HUES64 (cell line): Measurements from ENCODE around the gene GRIN2C.
A peak's percentile ranks its signal among the peaks of the same experiment; 100 is the strongest.

Source experiments
- H3K27ac ChIP-seq: 2 replicates; pipeline ENCODE4 v1.7.0; 2013; ENCODE audit warnings: low read depth, low read length, inconsistent platforms
- H3K27me3 ChIP-seq: 2 replicates; pipeline ENCODE4 v1.6.1; 2013; ENCODE audit warnings: mild to moderate bottlenecking, low read length; ENCODE audit not compliant: insufficient read depth
- H3K36me3 ChIP-seq: 2 replicates; pipeline ENCODE4 v1.6.1; 2013; ENCODE audit warnings: mild to moderate bottlenecking, low read length; ENCODE audit not compliant: insufficient read depth
- H3K4me1 ChIP-seq: 2 replicates; pipeline ENCODE4 v1.6.1; 2013; ENCODE audit warnings: mild to moderate bottlenecking, low read length, moderate library complexity; ENCODE audit not compliant: insufficient read depth
- H3K4me3 ChIP-seq: 2 replicates; pipeline ENCODE4 v1.5.1; 2013; ENCODE audit warnings: mild to moderate bottlenecking, low read length, moderate library complexity
- H3K9ac ChIP-seq: 2 replicates; pipeline ENCODE4 v1.6.1; 2013; ENCODE audit warnings: mild to moderate bottlenecking, low read depth, low read length
- H3K9me3 ChIP-seq: 2 replicates; pipeline ENCODE4 v1.6.1; 2013; ENCODE audit warnings: low read depth, low read length; ENCODE audit not compliant: insufficient read depth
- WGBS: fragments of 150-250, 120-280 bp; methylation state at CpG from one replicate; pipeline ENCODE4 v1.1.7; 2013; ENCODE audit warnings: missing lambda C conversion rate; 5-methylcytosine and 5-hydroxymethylcytosine counted together

Gene GRIN2C

DNA sequence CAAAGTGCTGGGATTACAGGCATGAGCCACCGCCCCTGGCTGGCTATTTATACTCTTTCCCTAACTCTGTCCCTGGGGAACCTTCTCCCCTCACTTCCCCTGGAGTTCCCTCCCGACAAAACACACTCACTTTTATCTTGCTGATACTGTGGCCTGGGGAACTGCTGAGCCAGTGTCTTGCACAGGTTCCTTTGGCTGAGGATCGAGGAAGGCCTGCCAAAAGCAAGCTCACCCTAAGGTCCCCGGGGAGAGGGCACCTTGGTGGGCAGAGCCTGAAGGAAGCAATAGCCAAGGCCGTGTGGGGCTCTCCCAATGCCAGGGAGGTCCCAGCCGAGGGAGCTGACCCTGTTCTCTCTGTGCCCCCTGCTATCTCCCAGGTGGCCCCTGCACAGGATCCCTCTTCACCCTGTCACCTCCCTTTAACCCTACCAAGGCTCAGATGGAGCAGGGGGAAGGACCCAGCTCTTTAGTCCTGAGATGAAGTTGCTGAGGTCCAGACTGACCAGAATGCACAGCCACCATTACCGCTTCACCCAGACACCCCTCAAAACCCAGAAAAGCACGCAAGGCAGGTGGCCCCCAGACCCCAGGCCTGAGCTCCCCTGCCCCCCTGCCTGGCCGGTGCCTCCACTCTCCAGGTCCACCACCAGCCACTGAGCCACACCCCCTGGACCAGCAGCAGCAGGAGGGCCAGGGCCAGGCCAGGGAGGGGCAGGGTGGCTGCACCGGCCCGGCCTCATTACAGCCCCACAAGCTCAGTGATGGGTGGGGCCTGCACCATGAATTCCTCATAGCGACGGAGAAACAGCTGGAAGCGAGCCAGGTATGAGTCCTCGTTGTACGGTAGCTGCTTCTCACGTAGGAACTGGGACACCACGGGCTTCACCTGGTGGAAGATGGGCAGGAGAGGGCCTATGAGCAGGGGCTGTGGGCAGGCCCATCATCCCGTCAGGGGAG is 18.2 kb upstream of the GRIN2C start:
- Histone ChIP-seq H3K4me3 (no peak overlapping the region), H3K9me3 (no peaks in the 10 kb centered on the region), H3K27me3 (no peaks in the 10 kb centered on the region; the same call in 1 of the 2 replicates), H3K9ac (no peak overlapping the region), H3K36me3 (no peaks in the 10 kb centered on the region), H3K4me1 (peaks cover 7% of the 10 kb centered on the region; the same call in 1 of the 2 replicates), H3K27ac (no peak overlapping the region)
- WGBS = 86% methylated on average over 19 of the region's 19 CpGs

DNA sequence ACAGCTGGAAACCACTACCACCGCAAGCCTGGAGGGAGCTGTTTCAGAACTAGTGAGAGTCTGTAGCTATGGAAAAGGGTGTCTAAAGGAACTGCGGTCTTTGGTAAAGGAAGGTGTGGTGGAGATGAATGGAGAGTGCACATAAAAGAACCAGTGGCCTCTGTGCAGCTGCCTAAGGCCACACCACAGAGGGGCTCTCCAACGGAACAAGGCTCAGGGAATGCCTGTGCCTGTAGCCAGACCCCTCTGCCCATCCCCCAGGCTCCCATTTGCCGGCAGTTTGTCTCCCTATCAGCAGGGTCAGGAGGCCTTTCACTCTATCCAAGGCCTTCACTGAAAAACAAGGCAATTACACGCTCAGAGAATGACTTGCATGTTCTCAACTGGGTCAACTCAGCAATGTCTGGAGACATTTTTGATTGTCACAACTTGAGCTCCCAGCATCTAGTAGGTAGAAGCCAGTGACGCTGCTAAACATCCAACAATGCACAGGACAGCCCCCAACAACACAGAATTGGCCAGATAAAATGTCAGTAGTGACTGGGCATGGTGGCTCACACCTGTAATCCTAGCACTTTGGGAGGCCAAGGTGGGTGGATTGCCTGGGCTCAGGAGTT is 16.4 kb upstream of the GRIN2C start:
- Histone ChIP-seq H3K4me3 (no peak overlapping the region), H3K9me3 (no peaks in the 10 kb centered on the region), H3K27me3 (no peaks in the 10 kb centered on the region; the same call in 1 of the 2 replicates), H3K9ac (no peak overlapping the region), H3K36me3 (no peaks in the 10 kb centered on the region), H3K27ac (no peak overlapping the region), H3K4me1 (0 out of 2 replicates have a peak, but pooled peaks cover 7% of the 10 kb centered on the region)
- WGBS = 75% methylated on average over 6 of the region's 6 CpGs

DNA sequence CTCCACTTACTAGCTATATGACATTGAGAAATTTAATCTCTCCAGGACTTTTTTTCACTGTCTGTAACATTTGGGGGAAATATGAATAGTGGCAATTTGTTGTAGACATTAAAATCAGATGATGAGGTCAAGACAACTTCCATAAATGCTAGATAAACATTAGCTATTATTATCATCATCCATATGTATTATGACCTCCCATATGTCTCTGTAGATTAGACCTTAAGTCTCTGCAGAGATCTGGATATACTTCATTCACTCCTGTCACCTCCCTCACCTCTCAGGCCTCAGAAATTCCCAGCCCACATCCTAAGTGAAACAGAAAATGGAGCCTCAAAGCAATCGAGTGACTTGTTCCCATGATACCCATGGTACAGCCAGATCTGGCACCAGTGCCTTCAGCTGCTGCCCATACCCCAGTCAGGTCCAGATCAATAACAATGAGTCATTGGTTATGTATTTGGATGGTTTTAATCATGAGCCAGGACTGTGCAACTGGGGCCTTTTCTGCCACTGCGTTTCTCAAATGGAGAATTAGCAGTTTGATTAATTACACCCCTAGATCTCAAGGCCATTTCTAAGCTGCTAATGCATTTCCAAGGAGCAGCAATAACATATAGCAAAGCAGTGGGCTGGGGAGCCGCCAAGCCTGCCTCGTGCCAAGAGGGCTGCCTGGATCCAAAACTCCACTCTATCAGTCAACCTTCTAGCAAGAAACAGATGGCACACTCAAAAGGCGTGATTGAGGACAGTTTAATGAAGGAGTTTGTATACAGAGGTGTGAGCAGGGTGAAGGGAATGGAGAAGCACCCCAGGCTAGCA is 15.7 kb upstream of the GRIN2C start:
- H3K36me3 ChIP-seq = no peaks in the 10 kb centered on the region
- H3K4me1 ChIP-seq = 0 out of 2 replicates have a peak, but pooled peaks cover 7% of the 10 kb centered on the region
- H3K27me3 ChIP-seq = no peaks in the 10 kb centered on the region; the same call in 1 of the 2 replicates
- no peak overlapping the region for H3K4me3 ChIP-seq
- no peak overlapping the region for H3K9ac ChIP-seq
- 84% methylated on average over 5 of the region's 5 CpGs for WGBS
- H3K27ac ChIP-seq = no peak overlapping the region
- no peaks in the 10 kb centered on the region for H3K9me3 ChIP-seq

DNA sequence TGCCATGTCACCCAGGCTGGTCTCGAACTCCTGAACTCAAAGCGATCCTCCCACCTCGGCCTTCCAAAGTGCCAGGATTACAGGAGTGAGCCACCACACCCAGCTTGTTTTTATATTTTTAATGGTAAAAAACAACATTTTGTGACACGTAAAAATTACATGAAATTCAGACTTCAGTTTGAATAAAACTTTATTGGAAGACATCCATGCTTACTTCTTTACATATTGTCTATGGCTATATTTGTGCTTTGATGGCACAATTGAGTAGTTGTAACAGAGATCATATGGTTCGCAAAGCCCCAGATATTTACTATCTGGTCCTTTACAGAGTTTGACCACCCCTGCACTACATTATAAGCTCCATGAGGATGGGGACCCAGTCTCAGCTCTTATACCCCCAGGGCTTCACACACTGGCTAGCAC is 14.9 kb upstream of the GRIN2C start:
- H3K27ac ChIP-seq = no peak overlapping the region
- H3K4me1 ChIP-seq = 0 out of 2 replicates have a peak, but pooled peaks cover 7% of the 10 kb centered on the region
- no peaks in the 10 kb centered on the region; the same call in 1 of the 2 replicates for H3K27me3 ChIP-seq
- WGBS = 94% methylated on average over 4 of the region's 5 CpGs
- no peak overlapping the region for H3K4me3 ChIP-seq
- no peak overlapping the region for H3K9ac ChIP-seq
- H3K36me3 ChIP-seq = no peaks in the 10 kb centered on the region
- no peaks in the 10 kb centered on the region for H3K9me3 ChIP-seq

DNA sequence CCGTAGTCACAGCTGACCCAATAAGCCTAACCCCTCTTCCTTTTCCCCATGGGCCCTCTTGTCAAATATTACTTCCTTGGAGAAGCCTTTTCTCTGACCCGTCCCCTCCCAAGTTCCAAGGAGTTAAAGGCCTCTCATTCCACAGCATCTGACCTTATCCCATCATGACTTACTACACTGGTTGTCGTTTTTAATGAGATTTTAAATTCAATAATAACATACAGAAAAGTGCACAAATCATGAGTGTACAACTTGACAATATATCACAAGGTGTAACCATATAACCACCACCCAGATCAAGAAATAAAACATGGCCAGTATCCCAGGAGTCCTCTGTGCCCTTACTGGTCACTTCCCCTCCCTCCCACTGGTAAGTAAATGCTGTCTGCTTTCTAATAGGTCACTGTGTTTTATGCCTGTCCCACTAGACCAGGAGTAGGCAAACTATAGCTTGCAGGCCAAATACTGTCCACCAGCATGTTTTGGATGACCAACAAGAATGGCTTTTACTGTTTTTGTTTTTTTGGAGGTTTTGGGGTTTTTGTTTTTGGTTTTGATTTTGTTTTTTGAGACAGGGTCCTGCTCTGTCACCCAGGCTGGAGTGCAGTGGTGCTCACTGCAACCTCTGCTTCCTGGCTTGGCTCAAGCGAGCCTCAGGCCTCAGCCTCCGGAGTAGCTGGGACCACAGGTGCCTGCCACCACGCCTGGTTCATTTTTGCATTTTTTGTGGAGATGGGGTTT is 14.4 kb upstream of the GRIN2C start:
- H3K27ac ChIP-seq = peak overlapping the region; percentile 88; the same call in 1 of the 2 replicates
- WGBS = 59% methylated on average over 6 of the region's 6 CpGs
- H3K27me3 ChIP-seq = no peaks in the 10 kb centered on the region; the same call in 1 of the 2 replicates
- peak overlapping the region; percentile 88 for H3K4me3 ChIP-seq
- H3K9ac ChIP-seq = peak overlapping the region; percentile 92
- H3K4me1 ChIP-seq = 0 out of 2 replicates have a peak, but pooled peaks cover 7% of the 10 kb centered on the region
- no peaks in the 10 kb centered on the region for H3K36me3 ChIP-seq
- no peaks in the 10 kb centered on the region for H3K9me3 ChIP-seq

DNA sequence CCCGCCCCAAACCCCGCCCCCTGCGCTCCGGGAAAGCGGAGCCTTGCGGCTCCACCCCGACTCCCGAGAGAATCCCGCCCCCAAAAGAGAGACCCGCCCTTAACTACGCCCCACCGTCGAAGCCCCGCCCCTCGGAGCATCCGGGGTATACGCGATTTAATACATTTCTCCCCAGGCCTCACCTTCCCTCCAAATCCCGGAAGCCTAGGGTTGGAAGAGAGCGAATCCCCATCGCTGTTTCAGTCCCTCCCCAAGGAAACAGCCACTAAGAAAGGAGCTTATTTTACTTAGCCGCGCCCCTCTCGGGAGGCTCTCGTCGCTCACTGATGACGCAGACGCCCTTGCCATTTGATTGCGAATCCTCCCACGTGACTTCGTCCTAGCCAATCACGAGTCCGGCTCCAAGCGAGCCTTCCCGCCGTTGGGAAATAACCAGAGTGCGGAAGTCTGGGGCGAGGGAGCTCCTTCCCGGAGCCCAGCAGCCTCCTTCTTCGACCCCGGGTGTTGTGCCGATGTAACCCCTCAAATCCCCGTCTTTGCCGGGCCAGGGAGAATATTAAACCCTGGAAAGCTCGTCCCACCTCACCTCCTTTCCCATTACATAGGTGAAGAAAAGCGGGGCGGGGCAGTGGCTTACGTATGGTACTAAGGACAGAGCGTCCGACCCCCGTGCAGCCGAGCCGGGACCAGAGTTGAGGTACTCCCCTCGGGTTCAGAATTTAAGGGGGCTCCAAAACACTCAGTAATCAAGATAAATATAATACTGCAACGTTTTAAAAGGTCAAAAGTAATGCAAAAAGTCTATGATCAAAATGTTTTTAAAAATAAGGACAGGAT is 13.6 kb upstream of the GRIN2C start:
- peak overlapping the region; percentile 92 for H3K9ac ChIP-seq
- H3K27me3 ChIP-seq = no peaks in the 10 kb centered on the region; the same call in 1 of the 2 replicates
- under 1% methylated on average over 54 of the region's 55 CpGs for WGBS
- peak overlapping the region; percentile 88 for H3K27ac ChIP-seq
- 0 out of 2 replicates have a peak, but pooled peaks cover 7% of the 10 kb centered on the region for H3K4me1 ChIP-seq
- H3K36me3 ChIP-seq = no peaks in the 10 kb centered on the region
- H3K9me3 ChIP-seq = no peaks in the 10 kb centered on the region
- peak overlapping the region; percentile 88 for H3K4me3 ChIP-seq

DNA sequence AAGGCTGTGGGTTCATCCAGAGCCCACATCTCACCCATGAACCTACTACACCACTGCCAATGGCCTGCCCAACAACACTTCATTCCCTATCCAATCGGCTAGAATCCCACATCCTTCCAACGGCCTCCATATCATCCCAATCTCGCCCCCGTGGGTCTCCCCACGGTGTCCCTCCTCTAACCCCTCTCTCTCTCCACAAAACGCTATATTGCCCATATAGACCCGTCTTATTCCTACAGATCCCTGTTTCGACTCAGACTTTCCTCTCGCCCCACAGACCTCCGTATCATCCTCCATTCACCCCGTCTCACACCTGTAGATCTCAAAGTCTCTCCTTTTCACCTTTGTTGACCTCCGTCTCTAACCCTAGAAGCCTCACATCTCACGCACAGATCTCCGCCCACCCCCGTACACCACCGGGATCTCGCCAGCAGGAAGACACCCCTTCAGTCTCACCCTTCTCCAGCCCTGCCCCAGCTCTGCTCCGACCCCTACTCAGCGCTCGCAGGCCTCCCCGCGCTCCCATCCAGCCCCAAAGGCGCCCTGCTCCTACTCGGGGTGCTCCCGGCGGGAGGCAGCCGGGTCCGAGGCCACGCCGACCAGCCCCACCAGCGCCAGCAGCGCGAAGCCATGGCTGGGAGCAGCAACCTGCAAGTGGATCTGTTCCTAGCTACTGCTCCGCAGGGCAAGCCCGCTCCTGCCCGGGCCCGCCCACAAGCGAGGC is 12.8 kb upstream of the GRIN2C start, which contains the start of gene FDXR:
Gene FDXR, minus strand, starts transcription at position 682 of the 724 bp plus-strand sequence. Its CDS starts 50 bp downstream, at position 632.
- Histone ChIP-seq H3K4me1 (0 out of 2 replicates have a peak, but pooled peaks cover 7% of the 10 kb centered on the region), H3K27ac (peak within 1 kb of the TSS; percentile 88), H3K9ac (peak within 1 kb of the TSS; percentile 92), H3K27me3 (no peaks in the 10 kb centered on the region), H3K4me3 (peak within 1 kb of the TSS; percentile 88), H3K36me3 (no peaks in the 10 kb centered on the region), H3K9me3 (no peaks in the 10 kb centered on the region)
- 3% methylated on average over 38 of the region's 38 CpGs for WGBS

DNA sequence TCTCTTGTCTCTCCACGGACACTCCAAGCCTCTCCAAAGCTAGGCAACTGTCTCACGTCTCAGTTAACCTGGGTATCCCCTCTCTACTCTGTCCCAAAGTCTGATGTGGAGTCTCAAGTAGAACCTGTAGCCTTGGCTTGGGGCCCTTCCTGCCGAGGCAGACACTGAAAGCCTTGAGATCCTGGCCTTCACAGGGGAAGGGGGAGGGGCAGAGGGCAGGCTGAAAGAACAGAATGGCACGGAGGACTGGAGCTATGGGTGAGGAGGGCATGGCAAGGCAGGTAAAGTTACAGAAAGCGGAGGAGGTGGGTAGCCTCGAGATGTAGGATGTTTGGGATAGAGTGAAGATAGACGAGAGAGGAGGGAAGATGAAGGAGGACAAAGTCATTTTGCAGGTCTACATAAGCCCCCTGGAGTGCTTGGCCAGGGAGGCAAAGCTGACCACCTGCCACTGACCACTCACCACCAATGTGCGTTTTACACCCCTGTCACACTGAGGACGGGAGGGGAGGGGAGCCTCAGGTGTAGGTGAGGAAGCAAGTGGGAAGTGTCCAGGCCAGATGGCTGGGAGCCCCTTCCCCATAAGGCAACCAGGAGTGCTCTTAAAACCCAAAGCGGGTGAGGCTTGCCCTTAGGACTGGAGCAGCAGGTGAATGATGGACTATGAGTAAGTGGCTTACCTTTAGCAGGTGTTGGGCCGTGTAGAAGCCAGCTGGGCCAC is 11.8 kb upstream of the GRIN2C start:
- Histone ChIP-seq H3K4me1 (0 out of 2 replicates have a peak, but pooled peaks cover 7% of the 10 kb centered on the region), H3K4me3 (peak overlapping the region; percentile 88), H3K27ac (no peak overlapping the region), H3K9me3 (no peaks in the 10 kb centered on the region), H3K9ac (no peak overlapping the region), H3K27me3 (no peaks in the 10 kb centered on the region), H3K36me3 (0 out of 2 replicates have a peak, but pooled peaks cover 3% of the 10 kb centered on the region)
- WGBS = 78% methylated on average over 11 of the region's 11 CpGs
